ENCODE data around the gene LRRC3. TPM values are rescaled to one million over a fixed set of nuclear protein-coding genes. Genes with fewer than 3 reads are reported as not detected.
A peak's percentile ranks its signal among the peaks of the same experiment; 100 is the strongest.

Gene LRRC3
- total RNA-seq, 2 experiments from 2014 or later, result 0.55 to 0.61 TPM

DNA sequence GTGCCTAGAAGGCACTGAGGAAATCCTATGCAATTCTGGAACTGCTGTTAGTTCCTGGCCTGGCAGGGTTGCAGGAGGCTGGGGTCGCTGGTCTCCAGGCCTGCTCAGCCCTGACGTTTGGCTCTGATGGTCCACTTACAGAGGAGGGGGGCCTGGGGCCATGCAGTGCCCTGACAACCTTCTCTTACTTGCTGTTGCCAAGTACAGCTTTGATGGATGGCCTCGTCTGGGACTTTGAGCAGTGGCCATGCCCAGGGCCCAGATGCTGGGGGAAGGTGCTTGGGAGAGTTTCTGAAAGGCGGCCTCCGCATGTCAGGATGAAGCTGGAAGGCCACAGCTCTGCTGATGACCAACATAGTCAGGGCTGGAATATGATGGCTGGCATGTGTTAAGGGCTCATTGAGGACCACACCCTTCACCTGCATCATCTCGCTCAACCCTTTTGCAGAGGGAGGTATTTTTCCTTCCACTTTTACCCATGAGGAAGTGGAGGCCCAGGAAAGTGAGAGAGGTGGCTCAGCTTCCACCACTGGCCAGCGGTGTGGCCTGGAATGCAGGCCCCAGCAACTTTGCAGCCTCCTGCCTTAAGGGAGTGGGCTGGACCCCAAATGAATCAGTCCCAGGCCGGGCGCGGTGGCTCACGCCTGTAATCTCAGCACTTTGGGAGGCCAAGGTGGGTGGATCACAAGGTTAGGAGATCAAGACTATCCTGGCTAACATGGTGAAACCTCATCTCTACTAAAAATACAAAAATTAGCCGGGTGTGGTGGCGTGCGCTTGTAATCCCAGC, 34.7 kb upstream of the LRRC3 start:
- Mint-ChIP-seq H3K4me1 (ENCODE audit: low read depth) (no peaks in the 10 kb centered on the region), H3K36me3 (ENCODE audit: low read depth) (no peaks in the 10 kb centered on the region), H3K27me3 (no peaks in the 10 kb centered on the region), H3K4me3 (no peak overlapping the region), H3K9me3 (no peaks in the 10 kb centered on the region), H3K27ac (no peak overlapping the region)
- no peak overlapping the region for H3K4me3 ChIP-seq (ENCODE audit: low read length)
- ChIA-PET CTCF (no interaction called here), POLR2A (no interaction called here)
- H3K36me3 ChIP-seq (ENCODE audit: insufficient read depth, low read length), result no peaks in the 10 kb centered on the region
- peak in 1 of 14 experiments; percentile 7 for DNase-seq
- intact Hi-C loops (cut with DNase I, micrococcal nuclease), result no loop called here
- H3K4me1 ChIP-seq (ENCODE audit: insufficient read depth, low read length), result no peaks in the 10 kb centered on the region
- peaks cover 0 to 31% of the 10 kb centered on the region in 2 experiments for H3K9me3 ChIP-seq (ENCODE audit: control insufficient read depth in 1 of 2, insufficient read depth in 1 of 2, low read length in 2 of 2)
- H3K27ac ChIP-seq (ENCODE audit: low read depth in 1 of 2, low read length in 2 of 2), result no peak overlapping the region
- TF ChIP-seq, protein P1, sequence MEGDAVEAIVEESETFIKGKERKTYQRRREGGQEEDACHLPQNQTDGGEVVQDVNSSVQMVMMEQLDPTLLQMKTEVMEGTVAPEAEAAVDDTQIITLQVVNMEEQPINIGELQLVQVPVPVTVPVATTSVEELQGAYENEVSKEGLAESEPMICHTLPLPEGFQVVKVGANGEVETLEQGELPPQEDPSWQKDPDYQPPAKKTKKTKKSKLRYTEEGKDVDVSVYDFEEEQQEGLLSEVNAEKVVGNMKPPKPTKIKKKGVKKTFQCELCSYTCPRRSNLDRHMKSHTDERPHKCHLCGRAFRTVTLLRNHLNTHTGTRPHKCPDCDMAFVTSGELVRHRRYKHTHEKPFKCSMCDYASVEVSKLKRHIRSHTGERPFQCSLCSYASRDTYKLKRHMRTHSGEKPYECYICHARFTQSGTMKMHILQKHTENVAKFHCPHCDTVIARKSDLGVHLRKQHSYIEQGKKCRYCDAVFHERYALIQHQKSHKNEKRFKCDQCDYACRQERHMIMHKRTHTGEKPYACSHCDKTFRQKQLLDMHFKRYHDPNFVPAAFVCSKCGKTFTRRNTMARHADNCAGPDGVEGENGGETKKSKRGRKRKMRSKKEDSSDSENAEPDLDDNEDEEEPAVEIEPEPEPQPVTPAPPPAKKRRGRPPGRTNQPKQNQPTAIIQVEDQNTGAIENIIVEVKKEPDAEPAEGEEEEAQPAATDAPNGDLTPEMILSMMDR (IDR thresholded peaks at IDR 0.05), result no peak
- no peak for ATAC-seq (ENCODE audit: poor library complexity)
- no peaks in the 10 kb centered on the region for H3K27me3 ChIP-seq (ENCODE audit: control insufficient read depth in 1 of 2, insufficient read depth in 2 of 2, low read length in 2 of 2)

DNA sequence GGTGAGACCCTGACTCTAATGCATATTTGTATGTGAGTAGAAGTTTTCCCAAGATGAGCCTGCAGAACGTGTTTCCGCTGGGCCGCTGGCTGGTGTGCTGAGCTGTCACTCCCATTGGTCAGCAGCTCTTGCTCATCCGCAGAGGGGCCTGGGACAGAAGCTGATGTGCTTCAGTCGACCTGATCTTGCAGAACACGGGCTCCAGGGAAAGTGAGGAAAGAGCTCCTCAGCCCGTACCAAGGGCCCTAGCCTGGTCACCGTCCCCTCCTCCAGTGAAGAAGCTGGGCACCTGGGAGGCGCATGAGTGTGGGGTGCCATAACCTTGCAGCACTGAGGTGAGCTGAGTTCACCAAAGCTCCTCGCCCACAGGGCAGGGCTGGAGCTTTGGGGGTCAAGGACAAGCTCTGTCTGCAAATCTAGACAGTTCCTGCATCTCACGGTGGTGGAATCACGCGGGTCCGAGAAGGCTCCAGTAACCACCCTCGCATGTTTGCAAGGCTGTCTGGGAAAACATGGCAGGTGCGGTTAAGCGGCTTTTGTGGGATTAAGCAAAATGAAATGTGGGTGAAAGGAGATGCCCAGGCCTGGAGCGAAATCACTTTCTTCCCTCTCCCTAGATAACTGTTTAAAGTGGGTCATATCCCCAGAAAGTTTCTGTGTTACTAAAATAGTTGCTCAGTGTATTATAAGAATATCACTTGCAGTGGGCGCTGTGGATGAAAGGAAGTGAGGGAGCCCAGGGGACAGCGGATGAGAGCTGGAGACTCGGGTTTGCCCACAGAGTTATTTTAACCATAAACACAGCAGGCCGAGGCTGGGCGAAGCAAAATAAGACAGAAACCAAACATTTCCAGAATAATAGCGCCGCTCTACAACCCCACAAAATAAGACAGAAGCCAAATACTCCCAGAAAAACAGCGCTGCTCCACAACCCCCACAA, 33.1 kb upstream of the LRRC3 start:
- H3K4me3 ChIP-seq (ENCODE audit: low read length), result no peak overlapping the region
- no peaks in the 10 kb centered on the region for H3K4me1 ChIP-seq (ENCODE audit: insufficient read depth, low read length)
- H3K27me3 Mint-ChIP-seq, result no peaks in the 10 kb centered on the region
- H3K36me3 ChIP-seq (ENCODE audit: insufficient read depth, low read length), result no peaks in the 10 kb centered on the region
- H3K27ac ChIP-seq (ENCODE audit: low read depth in 1 of 2, low read length in 2 of 2), result no peak overlapping the region
- H3K9me3 ChIP-seq (ENCODE audit: control insufficient read depth in 1 of 2, insufficient read depth in 1 of 2, low read length in 2 of 2), result peaks cover 0 to 16% of the 10 kb centered on the region in 2 experiments
- TF ChIP-seq, protein P1 (IDR thresholded peaks at IDR 0.05), result no peak
- POLR2A ChIA-PET, result no interaction called here
- no peak for ATAC-seq (ENCODE audit: poor library complexity)
- H3K27me3 ChIP-seq (ENCODE audit: control insufficient read depth in 1 of 2, insufficient read depth in 2 of 2, low read length in 2 of 2), result no peaks in the 10 kb centered on the region
- H3K36me3 Mint-ChIP-seq (ENCODE audit: low read depth), result no peaks in the 10 kb centered on the region
- H3K9me3 Mint-ChIP-seq, result no peaks in the 10 kb centered on the region
- DNase-seq, result peak in 1 of 14 experiments; percentile 1
- H3K4me1 Mint-ChIP-seq (ENCODE audit: low read depth), result no peaks in the 10 kb centered on the region
- intact Hi-C loops (cut with DNase I, micrococcal nuclease), result no loop called here
- no peak overlapping the region for H3K27ac Mint-ChIP-seq
- CTCF ChIA-PET, result no interaction called here
- H3K4me3 Mint-ChIP-seq, result no peak overlapping the region

DNA sequence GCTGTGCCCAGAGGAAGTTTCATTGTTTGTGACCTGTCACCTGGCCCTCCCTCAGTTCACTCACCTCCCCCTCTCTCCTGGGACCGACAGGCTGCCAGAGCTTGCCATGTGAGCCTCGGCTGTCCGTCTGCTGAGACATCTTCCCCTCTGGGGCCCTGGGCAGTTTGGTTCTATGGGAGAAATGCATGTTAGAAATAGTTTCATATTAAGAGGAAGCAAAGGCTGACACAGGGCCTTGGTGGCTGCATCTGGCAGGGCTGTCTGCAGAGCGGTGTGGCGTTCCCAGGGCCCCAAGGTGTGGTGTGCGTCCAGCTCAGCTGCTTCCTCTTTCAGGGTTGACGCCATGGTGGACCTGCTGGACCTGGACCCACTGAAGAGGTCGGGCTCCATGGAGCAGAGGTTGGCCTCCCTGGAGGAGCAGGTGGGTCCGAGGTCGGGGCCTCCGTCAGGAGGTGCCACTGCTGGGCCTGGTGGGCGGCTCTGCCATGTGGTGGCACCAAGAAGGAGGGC, 31.9 kb upstream of the LRRC3 start:
- TF ChIP-seq, protein P1 (IDR thresholded peaks at IDR 0.05), result no peak
- H3K27me3 ChIP-seq (ENCODE audit: control insufficient read depth in 1 of 2, insufficient read depth in 2 of 2, low read length in 2 of 2), result no peaks in the 10 kb centered on the region
- no peak overlapping the region for H3K4me3 Mint-ChIP-seq
- ATAC-seq (ENCODE audit: poor library complexity), result no peak
- H3K9me3 Mint-ChIP-seq, result no peaks in the 10 kb centered on the region
- POLR2A ChIA-PET, result no interaction called here
- H3K36me3 Mint-ChIP-seq (ENCODE audit: low read depth), result no peaks in the 10 kb centered on the region
- H3K9me3 ChIP-seq (ENCODE audit: control insufficient read depth in 1 of 2, insufficient read depth in 1 of 2, low read length in 2 of 2), result peaks cover 0 to 8% of the 10 kb centered on the region in 2 experiments
- H3K27ac Mint-ChIP-seq, result no peak overlapping the region
- H3K4me3 ChIP-seq (ENCODE audit: low read length), result no peak overlapping the region
- CTCF ChIA-PET, result no interaction called here
- no peak for DNase-seq
- H3K4me1 Mint-ChIP-seq (ENCODE audit: low read depth), result no peaks in the 10 kb centered on the region
- no peak overlapping the region for H3K27ac ChIP-seq (ENCODE audit: low read depth in 1 of 2, low read length in 2 of 2)
- intact Hi-C loops (cut with DNase I, micrococcal nuclease), result no loop called here
- H3K27me3 Mint-ChIP-seq, result no peaks in the 10 kb centered on the region
- H3K4me1 ChIP-seq (ENCODE audit: insufficient read depth, low read length), result no peaks in the 10 kb centered on the region
- no peaks in the 10 kb centered on the region for H3K36me3 ChIP-seq (ENCODE audit: insufficient read depth, low read length)
